OCI-LY3 (cell line): ENCODE measurements around the gene FGD6.

Experiments used
- EZH2phosphoT487 ChIP-seq: fragments of 200-600 bp; shearing (Covaris generic); IDR thresholded peaks from 2 replicates; pipeline ENCODE4 v1.6.1; 2018; ENCODE audit warnings: antibody characterized with exemption, mixed run types, low read depth
- TF ChIP-seq, protein P1 (sequence below): fragments of 200-600, 300-600 bp; sonication (generic); IDR thresholded peaks from 2 replicates; pipeline ENCODE4 v1.5.1; 2014; ENCODE audit warnings: antibody characterized with exemption, low read length, low read depth

DNA sequence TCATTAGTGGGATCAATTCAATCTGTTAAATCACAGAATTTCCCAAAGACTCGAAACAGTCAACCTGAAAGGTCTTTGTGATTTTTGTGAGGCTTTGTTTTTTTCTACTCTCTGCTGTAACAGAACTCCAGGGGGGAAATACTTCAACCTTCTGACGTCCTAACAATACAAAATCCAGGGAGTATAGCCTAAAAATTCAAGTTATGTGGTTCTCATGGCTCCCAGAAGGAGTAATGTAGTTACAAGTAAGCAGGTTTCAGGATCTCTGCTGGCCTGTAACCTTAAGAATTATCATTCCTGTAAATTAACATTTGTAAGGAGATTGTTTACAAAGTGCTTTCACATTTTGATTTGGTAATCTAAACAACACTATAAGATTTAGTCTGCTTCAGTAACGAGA is 40.3 kb upstream of the FGD6 start:
- TF ChIP-seq, protein P1, sequence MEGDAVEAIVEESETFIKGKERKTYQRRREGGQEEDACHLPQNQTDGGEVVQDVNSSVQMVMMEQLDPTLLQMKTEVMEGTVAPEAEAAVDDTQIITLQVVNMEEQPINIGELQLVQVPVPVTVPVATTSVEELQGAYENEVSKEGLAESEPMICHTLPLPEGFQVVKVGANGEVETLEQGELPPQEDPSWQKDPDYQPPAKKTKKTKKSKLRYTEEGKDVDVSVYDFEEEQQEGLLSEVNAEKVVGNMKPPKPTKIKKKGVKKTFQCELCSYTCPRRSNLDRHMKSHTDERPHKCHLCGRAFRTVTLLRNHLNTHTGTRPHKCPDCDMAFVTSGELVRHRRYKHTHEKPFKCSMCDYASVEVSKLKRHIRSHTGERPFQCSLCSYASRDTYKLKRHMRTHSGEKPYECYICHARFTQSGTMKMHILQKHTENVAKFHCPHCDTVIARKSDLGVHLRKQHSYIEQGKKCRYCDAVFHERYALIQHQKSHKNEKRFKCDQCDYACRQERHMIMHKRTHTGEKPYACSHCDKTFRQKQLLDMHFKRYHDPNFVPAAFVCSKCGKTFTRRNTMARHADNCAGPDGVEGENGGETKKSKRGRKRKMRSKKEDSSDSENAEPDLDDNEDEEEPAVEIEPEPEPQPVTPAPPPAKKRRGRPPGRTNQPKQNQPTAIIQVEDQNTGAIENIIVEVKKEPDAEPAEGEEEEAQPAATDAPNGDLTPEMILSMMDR, result no peak
- TF ChIP-seq EZH2phosphoT487, result no peak
